NCI-H1048 (cell line): Measurements from ENCODE around the gene SCFD2.

Source experiments
- DNase-seq: peaks from one replicate; lab custom pipeline; 2025; lab: John Stamatoyannopoulos, UW

SCFD2 gene

GRCh38 chr4:53137468-53137867, 228.4 kb downstream of the SCFD2 start:
- no peak for DNase-seq

- no peak for DNase-seq
Observed at GRCh38 chr4:53136954-53137353, 228.9 kb downstream of the SCFD2 start.

- no peak for DNase-seq
Observed at GRCh38 chr4:53132132-53132891, 233.5 kb downstream of the SCFD2 start.

- DNase-seq: no peak
Observed at GRCh38 chr4:53131562-53131925, 234.3 kb downstream of the SCFD2 start.

GRCh38 chr4:53130896-53131561, 234.8 kb downstream of the SCFD2 start:
- no peak for DNase-seq

- no peak for DNase-seq
Observed at GRCh38 chr4:53128706-53129357, 237.0 kb downstream of the SCFD2 start.

GRCh38 chr4:53128231-53128630, 237.6 kb downstream of the SCFD2 start:
- no peak for DNase-seq

- DNase-seq: no peak
Observed at GRCh38 chr4:53127365-53127764, 238.5 kb downstream of the SCFD2 start.

- no peak for DNase-seq
Observed at GRCh38 chr4:53126099-53126498, 239.8 kb downstream of the SCFD2 start.

- DNase-seq: no peak
Observed at GRCh38 chr4:53123819-53124218, 242.0 kb downstream of the SCFD2 start.

GRCh38 chr4:53123171-53123570, 242.7 kb downstream of the SCFD2 start:
- DNase-seq: no peak

- DNase-seq: no peak
Observed at GRCh38 chr4:53122280-53123116, 243.4 kb downstream of the SCFD2 start.

GRCh38 chr4:53121264-53121865, 244.5 kb downstream of the SCFD2 start:
- DNase-seq: no peak

GRCh38 chr4:53120778-53121177, 245.1 kb downstream of the SCFD2 start:
- DNase-seq: no peak

- DNase-seq: peak; percentile 12
Observed at GRCh38 chr4:53119680-53120079, 246.2 kb downstream of the SCFD2 start.

GRCh38 chr4:53118676-53119075, 247.2 kb downstream of the SCFD2 start:
- no peak for DNase-seq

- DNase-seq: no peak
Observed at GRCh38 chr4:53116954-53117353, 248.9 kb downstream of the SCFD2 start.

GRCh38 chr4:53113431-53114225, 252.2 kb downstream of the SCFD2 start:
- no peak for DNase-seq

GRCh38 chr4:53105313-53105712, 260.5 kb downstream of the SCFD2 start:
- no peak for DNase-seq

GRCh38 chr4:53103481-53103880, 262.4 kb downstream of the SCFD2 start:
- DNase-seq: no peak

GRCh38 chr4:53101191-53101581, 264.7 kb downstream of the SCFD2 start:
- no peak for DNase-seq
